Activated naive CD8-positive, alpha-beta T cell treated with anti-CD3 and anti-CD28 coated beads, Interleukin-2, amount 10 ng/mL, durations not matched to agents 7 days and 5 days (primary cell): ENCODE results near the gene CLTC. TPM values are rescaled to one million over a fixed set of nuclear protein-coding genes. Genes with fewer than 3 reads are reported as not detected.
"Not testable (repeated sequence)": the region's sequence is repeated elsewhere in the genome, so short reads cannot be mapped to it uniquely, and the experiment has no call there.

Source experiments
- ATAC-seq: fragments of 150-1000 bp; cut with Tn5 transposase; one replicate; pipeline ENCODE4 v1.10.0; 2021; ENCODE audit warnings: low read depth, moderate library complexity
- POLR2A ChIA-PET: fragments of 350-600 bp; sonication (Branson Sonifier 250); formaldehyde crosslinking; loops from one replicate; lab custom pipeline; 2021; ENCODE audit warnings: antibody characterized with exemption; lab: Charles Lee
- DNase-seq: peaks from one replicate; pipeline ENCODE4 v3.0.0; 2021
- H3K27ac Mint-ChIP-seq: one replicate; pipeline ENCODE4 v1.8.0; 2022; ENCODE audit warnings: mild to moderate bottlenecking, mixed read lengths
- H3K27me3 Mint-ChIP-seq: one replicate; pipeline ENCODE4 v1.8.0; 2022; ENCODE audit warnings: mild to moderate bottlenecking, moderate library complexity, mixed read lengths
- H3K36me3 Mint-ChIP-seq: one replicate; pipeline ENCODE4 v1.8.0; 2021; ENCODE audit warnings: mild to moderate bottlenecking, mixed read lengths
- H3K4me1 Mint-ChIP-seq: one replicate; pipeline ENCODE4 v1.8.0; 2021; ENCODE audit warnings: mixed read lengths
- H3K4me3 Mint-ChIP-seq: one replicate; pipeline ENCODE4 v1.8.0; 2022; ENCODE audit warnings: mild to moderate bottlenecking, moderate library complexity, mixed read lengths
- H3K9me3 Mint-ChIP-seq: one replicate; pipeline ENCODE4 v1.8.0; 2021; ENCODE audit warnings: mixed read lengths
- total RNA-seq, 2 experiments: library from RNA; stranded (reverse); gene quantifications; one replicate each; pipeline ENCODE4 v1.2.3, GENCODE V29; 2021

The CLTC gene
- total RNA-seq, 2 experiments from 2014 or later, result 115 to 117 TPM

DNA sequence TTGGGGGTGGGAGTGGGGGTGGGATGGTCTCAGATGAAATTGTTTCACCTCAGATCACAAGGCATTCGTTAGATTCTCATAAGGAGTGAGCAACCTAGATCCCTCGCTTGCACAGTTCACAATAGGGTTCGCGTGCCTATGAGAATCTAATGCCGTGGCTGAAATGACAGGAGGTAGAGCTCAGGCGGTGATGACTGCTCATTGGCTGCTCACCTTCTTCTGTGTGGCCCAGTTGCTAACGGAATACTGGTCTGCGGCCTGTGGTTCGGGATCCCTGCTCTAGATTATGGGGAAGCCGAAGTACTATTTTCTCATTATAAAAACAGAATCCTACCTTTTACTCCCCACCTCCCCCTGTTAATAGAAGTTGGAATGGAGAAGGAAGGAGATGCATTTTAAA is 18.9 kb downstream of the CLTC start:
- ATAC-seq (no peak), DNase-seq (no peak)
- peaks cover 9% of the 10 kb centered on the region for H3K36me3 Mint-ChIP-seq
- no peak overlapping the region for H3K4me3 Mint-ChIP-seq
- POLR2A ChIA-PET, result interaction anchor here (0.6 kb wide), 1 partner anchor 1085 kb away, joined by 4 read pairs; no protein-coding TSS in a partner anchor
- no peaks in the 10 kb centered on the region for H3K9me3 Mint-ChIP-seq
- H3K4me1 Mint-ChIP-seq, result peaks cover 43% of the 10 kb centered on the region
- H3K27me3 Mint-ChIP-seq, result no peaks in the 10 kb centered on the region
- H3K27ac Mint-ChIP-seq, result no peak overlapping the region

DNA sequence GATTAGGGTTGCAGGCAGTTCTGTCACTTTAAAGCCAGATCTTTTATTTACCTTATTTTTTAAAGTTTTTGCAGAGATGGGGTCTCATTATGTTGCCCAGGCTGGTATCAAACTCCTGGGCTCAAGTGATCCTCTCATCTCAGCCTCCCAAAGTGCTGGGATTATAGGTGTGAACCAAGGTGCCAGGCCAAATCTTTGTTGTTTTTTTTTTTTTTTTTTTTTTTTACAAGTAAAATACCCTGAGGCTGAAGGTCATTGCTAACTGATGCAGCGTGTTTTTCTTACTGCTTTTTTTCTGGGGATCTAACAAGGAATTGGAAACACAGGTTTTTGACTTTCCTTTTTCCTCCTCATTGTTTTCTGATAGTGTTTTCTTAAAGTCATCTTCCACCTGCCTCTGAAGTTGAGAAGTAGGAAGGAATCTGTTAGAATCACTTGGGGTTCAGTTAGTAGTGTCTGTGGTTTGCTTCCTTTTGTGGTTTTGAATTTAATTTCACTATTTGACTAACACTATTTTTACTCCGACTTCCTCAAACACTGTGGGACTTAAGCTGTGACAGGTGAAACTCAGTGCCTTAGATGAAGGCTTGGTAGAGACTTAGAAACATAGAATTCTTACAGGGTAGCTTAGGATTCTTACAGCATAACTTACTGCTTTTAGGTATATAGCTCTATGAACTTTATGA is 22.2 kb downstream of the CLTC start:
- DNase-seq (no peak), ATAC-seq (peak; percentile 92)
- H3K36me3 Mint-ChIP-seq, result peaks cover 20% of the 10 kb centered on the region
- H3K9me3 Mint-ChIP-seq, result no peaks in the 10 kb centered on the region
- peaks cover 30% of the 10 kb centered on the region for H3K4me1 Mint-ChIP-seq
- POLR2A ChIA-PET, result interaction anchor here (0.6 to 1.3 kb wide), 4 partner anchors 22 to 312 kb away, joined by 3 to 12 read pairs (median 6); partner anchors contain the start of gene CLTC
- H3K4me3 Mint-ChIP-seq, result peak overlapping the region; percentile 60
- peak overlapping the region; percentile 35 for H3K27ac Mint-ChIP-seq
- no peaks in the 10 kb centered on the region for H3K27me3 Mint-ChIP-seq

DNA sequence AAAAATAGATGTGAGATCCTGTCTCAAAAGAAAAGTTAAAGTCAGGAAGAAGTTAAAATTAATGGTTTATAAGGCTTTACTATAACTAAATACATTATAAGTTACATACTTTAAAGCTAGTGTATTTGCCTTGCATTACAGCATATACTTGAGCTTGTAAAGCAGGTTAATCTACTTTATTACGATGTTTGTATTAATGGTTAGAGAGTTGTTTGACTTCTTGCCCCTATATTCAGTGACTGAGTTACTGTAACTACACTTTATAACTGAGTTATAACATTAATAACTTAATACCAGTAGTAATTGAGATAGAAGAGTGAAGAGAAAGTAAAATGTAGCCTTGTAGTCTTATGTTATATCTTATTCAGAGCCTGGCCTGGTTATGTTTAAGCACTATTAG is 22.9 kb downstream of the CLTC start:
- POLR2A ChIA-PET, result interaction anchor here (0.7 to 1.3 kb wide), 3 partner anchors 23 to 536 kb away, joined by 3 to 12 read pairs (median 7); partner anchors contain the start of gene CLTC
- H3K36me3 Mint-ChIP-seq, result peaks cover 23% of the 10 kb centered on the region
- no peak for ATAC-seq
- H3K27me3 Mint-ChIP-seq, result no peaks in the 10 kb centered on the region
- peaks cover 30% of the 10 kb centered on the region for H3K4me1 Mint-ChIP-seq
- H3K4me3 Mint-ChIP-seq, result peak overlapping the region; percentile 60
- DNase-seq, result no peak
- no peak overlapping the region for H3K27ac Mint-ChIP-seq
- no peaks in the 10 kb centered on the region for H3K9me3 Mint-ChIP-seq

DNA sequence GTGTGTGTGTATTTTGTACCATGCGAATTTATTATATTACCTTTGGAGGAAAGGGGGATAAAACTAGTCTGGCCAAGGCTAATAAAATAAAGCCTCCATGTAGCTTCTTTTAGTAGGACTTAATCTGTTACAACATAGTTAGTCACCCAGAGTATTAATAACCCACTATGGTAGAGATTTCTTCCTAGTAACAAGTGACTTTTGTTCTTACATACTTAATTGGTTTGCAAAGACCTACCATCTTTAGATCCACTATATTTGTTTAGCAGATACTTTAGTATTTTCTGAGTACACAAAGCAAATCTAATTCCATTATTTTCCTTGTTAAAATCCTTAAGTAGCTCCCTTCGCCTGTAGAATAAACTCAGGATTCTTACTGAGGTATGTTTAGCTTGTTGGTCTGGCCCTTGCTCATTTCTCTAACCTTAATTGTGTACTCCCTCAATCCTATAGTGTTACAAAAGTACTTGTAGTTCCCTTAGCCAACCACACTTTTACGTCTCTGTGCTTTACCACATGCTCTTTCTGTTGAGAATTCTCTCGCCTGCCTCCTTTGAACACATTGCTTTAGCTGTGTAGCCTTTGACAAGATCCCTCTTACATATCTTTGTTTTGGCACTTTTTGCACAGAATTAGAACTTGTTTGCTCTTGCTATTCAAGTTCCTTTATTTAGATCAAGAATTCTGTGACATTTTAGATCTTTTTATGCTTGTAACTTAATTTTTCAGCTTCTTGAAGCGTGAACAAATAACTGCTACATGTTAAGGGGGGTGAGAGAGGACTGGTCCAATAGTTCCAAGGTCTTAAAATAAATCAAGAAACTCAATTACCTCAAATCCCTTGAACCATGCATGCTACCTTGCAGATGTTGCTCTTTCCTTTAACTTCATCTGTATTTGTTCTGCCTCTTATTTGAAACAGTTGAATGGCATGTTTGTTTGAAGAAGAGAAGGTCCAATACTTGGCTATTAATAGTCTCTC is 23.8 kb downstream of the CLTC start:
- H3K27me3 Mint-ChIP-seq, result no peaks in the 10 kb centered on the region
- ATAC-seq, result no peak
- DNase-seq, result no peak
- H3K36me3 Mint-ChIP-seq, result peaks cover 29% of the 10 kb centered on the region
- H3K27ac Mint-ChIP-seq, result no peak overlapping the region
- no peak overlapping the region for H3K4me3 Mint-ChIP-seq
- POLR2A ChIA-PET, result interaction anchor here (1.3 kb wide), 1 partner anchor 24 kb away, joined by 12 read pairs; the partner anchor contains the start of gene CLTC
- peaks cover 30% of the 10 kb centered on the region for H3K4me1 Mint-ChIP-seq
- H3K9me3 Mint-ChIP-seq, result no peaks in the 10 kb centered on the region

DNA sequence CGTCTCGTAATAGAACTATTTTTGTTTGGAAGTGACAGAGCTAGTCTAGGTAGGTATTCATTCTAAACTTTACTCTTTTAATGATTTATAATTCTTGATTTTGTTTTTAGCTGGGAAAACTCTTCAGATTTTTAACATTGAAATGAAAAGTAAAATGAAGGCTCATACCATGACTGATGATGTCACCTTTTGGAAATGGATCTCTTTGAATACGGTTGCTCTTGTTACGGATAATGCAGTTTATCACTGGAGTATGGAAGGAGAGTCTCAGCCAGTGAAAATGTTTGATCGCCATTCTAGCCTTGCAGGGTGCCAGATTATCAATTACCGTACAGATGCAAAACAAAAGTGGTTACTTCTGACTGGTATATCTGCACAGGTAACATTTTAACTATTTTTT is 27.6 kb downstream of the CLTC start:
- ATAC-seq (no peak), DNase-seq (no peak)
- peaks cover 52% of the 10 kb centered on the region for H3K36me3 Mint-ChIP-seq
- no peaks in the 10 kb centered on the region for H3K9me3 Mint-ChIP-seq
- H3K27ac Mint-ChIP-seq, result no peak overlapping the region
- POLR2A ChIA-PET, result no interaction called here
- H3K4me1 Mint-ChIP-seq, result peaks cover 29% of the 10 kb centered on the region
- no peak overlapping the region for H3K4me3 Mint-ChIP-seq
- H3K27me3 Mint-ChIP-seq, result no peaks in the 10 kb centered on the region

DNA sequence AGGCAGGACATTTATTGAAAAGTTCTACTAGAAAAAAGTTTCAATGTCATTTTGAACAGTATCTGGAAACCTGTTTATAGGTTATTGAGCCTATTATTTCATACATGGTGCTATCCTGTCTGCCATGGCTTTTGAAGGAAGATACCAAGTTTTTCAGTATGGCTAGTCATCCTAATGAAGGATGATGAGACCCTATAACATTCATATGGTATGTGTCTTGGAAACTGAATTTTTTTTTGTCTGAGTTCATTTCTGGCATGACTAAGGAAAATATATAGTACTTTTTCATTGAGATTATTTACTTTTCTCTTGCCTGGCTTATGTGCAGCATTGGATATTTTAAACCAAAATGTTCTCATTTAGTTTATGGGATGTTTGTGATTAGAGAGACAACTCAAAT is 30.2 kb downstream of the CLTC start:
- H3K27ac Mint-ChIP-seq, result no peak overlapping the region
- POLR2A ChIA-PET, result no interaction called here
- no peak overlapping the region for H3K4me3 Mint-ChIP-seq
- no peaks in the 10 kb centered on the region for H3K9me3 Mint-ChIP-seq
- H3K36me3 Mint-ChIP-seq, result peaks cover 46% of the 10 kb centered on the region
- peaks cover 19% of the 10 kb centered on the region for H3K4me1 Mint-ChIP-seq
- no peaks in the 10 kb centered on the region for H3K27me3 Mint-ChIP-seq
- no peak for DNase-seq
- no peak for ATAC-seq

DNA sequence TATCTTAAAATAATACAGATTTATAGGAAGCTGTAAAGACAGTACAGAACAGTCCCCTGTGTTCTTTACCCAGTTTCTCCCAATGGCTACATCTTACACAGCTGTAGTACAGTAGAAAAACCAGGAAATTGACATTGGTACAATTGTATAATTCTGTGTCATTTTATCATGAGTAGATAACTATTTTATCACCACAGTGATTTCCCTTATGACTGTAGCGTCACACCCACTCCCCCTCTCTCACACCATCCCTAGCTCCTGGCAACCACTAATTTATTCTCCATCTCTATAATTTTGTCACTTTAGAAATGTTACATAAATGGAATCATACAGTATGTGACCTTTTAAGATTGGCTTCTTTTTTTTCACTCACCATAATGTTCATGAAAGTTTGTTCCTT is 30.9 kb downstream of the CLTC start:
- no peaks in the 10 kb centered on the region for H3K27me3 Mint-ChIP-seq
- H3K36me3 Mint-ChIP-seq, result peaks cover 45% of the 10 kb centered on the region
- POLR2A ChIA-PET, result interaction anchor here (0.6 kb wide), 1 partner anchor 19 kb away, joined by 6 read pairs; no protein-coding TSS in a partner anchor
- H3K4me3 Mint-ChIP-seq, result no peak overlapping the region
- peaks cover 19% of the 10 kb centered on the region for H3K4me1 Mint-ChIP-seq
- DNase-seq (no peak), ATAC-seq (no peak)
- H3K9me3 Mint-ChIP-seq, result no peaks in the 10 kb centered on the region
- no peak overlapping the region for H3K27ac Mint-ChIP-seq

DNA sequence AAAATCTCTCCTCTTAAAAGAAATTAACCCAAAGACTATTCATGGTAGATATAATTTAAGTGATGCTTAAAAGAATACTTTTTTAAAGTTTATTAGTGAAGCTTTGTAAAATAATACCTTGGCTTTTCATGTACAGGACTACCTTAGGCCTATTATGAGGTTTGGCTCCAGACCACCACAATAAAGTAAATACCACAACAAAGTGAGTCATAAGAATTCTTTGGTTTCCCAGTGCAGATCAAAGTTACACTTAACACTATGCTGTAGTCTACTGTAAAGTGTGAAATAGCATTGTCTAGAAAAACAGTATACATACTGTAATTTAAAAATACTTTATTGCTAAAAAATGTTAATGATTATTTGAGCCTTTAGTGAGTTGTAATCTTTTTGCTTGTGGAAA is 31.7 kb downstream of the CLTC start:
- Mint-ChIP-seq H3K9me3 (no peaks in the 10 kb centered on the region), H3K27ac (no peak overlapping the region), H3K36me3 (peaks cover 49% of the 10 kb centered on the region), H3K27me3 (no peaks in the 10 kb centered on the region), H3K4me3 (no peak overlapping the region), H3K4me1 (peaks cover 19% of the 10 kb centered on the region)
- no peak for DNase-seq
- ATAC-seq, result peak; percentile 72
- POLR2A ChIA-PET, result no interaction called here

DNA sequence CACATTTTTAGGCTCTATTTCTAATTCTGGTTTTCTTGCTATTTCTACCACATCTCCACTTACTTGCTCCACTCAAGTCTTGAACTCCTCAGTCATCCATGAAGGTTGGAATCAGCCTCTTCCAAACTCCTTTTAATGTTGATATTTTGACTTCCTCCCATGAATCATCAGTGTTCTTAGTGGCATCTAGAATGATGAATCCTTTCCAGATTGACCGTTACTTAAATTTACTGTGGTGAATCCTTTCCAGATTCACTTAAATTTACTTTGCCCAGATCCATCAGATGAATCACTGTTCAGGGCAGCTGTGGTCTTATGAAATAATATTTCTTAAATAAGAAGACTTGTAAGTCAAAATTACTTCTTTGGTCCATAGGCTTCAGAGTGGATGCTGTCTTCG is 32.4 kb downstream of the CLTC start:
- no peak overlapping the region for H3K27ac Mint-ChIP-seq
- H3K27me3 Mint-ChIP-seq, result no peaks in the 10 kb centered on the region
- no peak for ATAC-seq
- H3K4me3 Mint-ChIP-seq, result no peak overlapping the region
- POLR2A ChIA-PET, result interaction anchor here (0.8 kb wide), 1 partner anchor 33 kb away, joined by 3 read pairs; no protein-coding TSS in a partner anchor
- H3K36me3 Mint-ChIP-seq, result peaks cover 47% of the 10 kb centered on the region
- no peak for DNase-seq
- peaks cover 19% of the 10 kb centered on the region for H3K4me1 Mint-ChIP-seq
- no peaks in the 10 kb centered on the region for H3K9me3 Mint-ChIP-seq

DNA sequence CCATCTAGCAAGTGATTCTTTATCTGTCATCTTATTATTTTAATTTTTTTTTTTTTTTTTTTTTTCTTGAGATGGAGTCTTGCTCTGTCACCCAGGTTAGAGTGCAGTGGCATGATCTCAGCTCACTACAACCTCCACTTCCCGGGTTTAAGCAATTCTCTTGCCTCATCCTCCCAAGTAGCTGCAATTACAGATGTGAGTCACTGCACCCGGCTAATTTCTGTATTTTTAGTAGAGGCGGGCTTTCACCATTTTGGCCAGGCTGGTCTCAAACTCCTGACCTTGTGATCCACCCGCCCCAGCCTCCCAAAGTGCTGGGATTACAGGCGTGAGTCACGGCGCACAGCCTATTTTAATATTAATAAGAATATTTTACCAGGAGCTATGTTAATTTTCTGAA is 36.9 kb downstream of the CLTC start:
- H3K36me3 Mint-ChIP-seq, result peaks cover 35% of the 10 kb centered on the region
- POLR2A ChIA-PET, result interaction anchor here (0.7 kb wide), 1 partner anchor 34 kb away, joined by 6 read pairs; no protein-coding TSS in a partner anchor
- not testable (repeated sequence) for H3K9me3 Mint-ChIP-seq, ATAC-seq, H3K27ac Mint-ChIP-seq, DNase-seq, H3K27me3 Mint-ChIP-seq, H3K4me1 Mint-ChIP-seq, H3K4me3 Mint-ChIP-seq

DNA sequence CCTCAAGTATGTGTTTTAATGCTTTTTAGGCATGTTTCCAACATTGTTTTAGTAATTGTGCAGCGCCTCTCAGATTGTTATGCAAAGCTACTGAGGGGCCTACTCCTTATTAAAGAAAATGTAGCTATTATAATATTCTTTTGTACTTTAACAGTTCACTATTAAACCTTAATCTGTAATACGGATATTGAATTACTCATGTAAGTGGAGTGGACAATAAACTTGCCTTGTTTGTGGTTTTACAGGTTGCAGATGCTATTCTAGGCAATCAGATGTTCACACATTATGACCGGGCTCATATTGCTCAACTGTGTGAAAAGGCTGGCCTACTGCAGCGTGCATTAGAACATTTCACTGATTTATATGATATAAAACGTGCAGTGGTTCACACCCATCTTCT is 46.5 kb downstream of the CLTC start:
- Mint-ChIP-seq H3K4me3 (no peak overlapping the region), H3K27me3 (no peaks in the 10 kb centered on the region), H3K36me3 (peaks cover 21% of the 10 kb centered on the region), H3K9me3 (no peaks in the 10 kb centered on the region), H3K27ac (no peak overlapping the region), H3K4me1 (peaks cover 15% of the 10 kb centered on the region)
- POLR2A ChIA-PET, result no interaction called here
- ATAC-seq, result no peak
- DNase-seq, result no peak

DNA sequence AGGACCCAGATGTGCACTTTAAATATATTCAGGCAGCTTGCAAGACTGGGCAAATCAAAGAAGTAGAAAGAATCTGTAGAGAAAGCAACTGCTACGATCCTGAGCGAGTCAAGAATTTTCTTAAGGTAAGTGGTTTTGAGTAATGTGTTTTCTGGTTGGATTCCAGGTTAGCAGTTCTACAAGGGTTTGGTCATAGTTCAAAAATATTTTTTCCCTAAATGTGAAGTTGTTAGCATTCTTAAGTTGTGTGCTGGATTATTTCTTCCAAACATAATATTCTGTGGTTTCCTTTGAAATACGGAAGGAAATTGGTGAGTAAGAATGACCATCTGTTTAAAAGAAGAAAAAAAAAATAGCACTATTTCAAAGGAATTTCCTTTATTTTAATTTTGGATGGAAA is 49.1 kb downstream of the CLTC start:
- Mint-ChIP-seq H3K4me1 (peaks cover 22% of the 10 kb centered on the region), H3K36me3 (peaks cover 20% of the 10 kb centered on the region), H3K27ac (no peak overlapping the region), H3K27me3 (no peaks in the 10 kb centered on the region), H3K4me3 (no peak overlapping the region), H3K9me3 (no peaks in the 10 kb centered on the region)
- ATAC-seq, result no peak
- POLR2A ChIA-PET, result no interaction called here
- no peak for DNase-seq

DNA sequence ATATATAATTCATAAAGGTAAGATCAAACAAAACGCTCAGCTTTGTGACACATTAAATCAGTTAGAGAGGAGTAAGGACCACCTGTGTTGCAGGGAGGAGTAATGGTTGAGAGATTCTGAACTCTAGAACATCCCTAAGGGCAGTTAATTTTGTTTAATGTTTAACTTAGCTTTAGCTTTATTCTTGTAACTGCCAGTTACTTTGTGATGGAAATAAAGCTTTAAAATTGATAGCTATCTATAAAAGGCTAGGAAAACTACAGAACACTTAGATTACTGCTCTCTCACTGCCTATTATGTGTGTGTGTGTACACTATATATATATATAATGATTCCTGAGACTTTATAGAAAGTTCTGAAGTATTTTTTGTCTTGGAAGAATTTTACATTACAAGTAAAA is 49.7 kb downstream of the CLTC start:
- POLR2A ChIA-PET, result no interaction called here
- ATAC-seq, result no peak
- H3K4me3 Mint-ChIP-seq, result no peak overlapping the region
- no peak for DNase-seq
- H3K4me1 Mint-ChIP-seq, result peaks cover 23% of the 10 kb centered on the region
- H3K36me3 Mint-ChIP-seq, result peaks cover 18% of the 10 kb centered on the region
- H3K27me3 Mint-ChIP-seq, result no peaks in the 10 kb centered on the region
- no peak overlapping the region for H3K27ac Mint-ChIP-seq
- H3K9me3 Mint-ChIP-seq, result no peaks in the 10 kb centered on the region
